ENCODE measurements around the gene IQCH. TPM values are rescaled to one million over a fixed set of nuclear protein-coding genes. Genes with fewer than 3 reads are reported as not detected.
A peak's percentile ranks its signal among the peaks of the same experiment; 100 is the strongest.

Gene IQCH
- total and polyA plus RNA-seq, 2 experiments from 2014 or later: 2.1 to 4.1 TPM

GRCh38 chr15:67227431-67227830 lies 27.2 kb upstream of the IQCH start:
- no peak for DNase-seq
- H3K9me2 ChIP-seq (ENCODE audit: insufficient read depth): no peaks in the 10 kb centered on the region; the same call in 1 of the 2 replicates
- WGBS, 2 experiments (ENCODE audit: low coverage in 1 of 2, low lambda C conversion rate in 2 of 2, missing lambda C conversion rate in 2 of 2): 93 to 100% methylated on average over 1 of the region's 1 CpG
- peaks cover 19% of the 10 kb centered on the region; the same call in 1 of the 2 replicates for H3K79me2 ChIP-seq (ENCODE audit: insufficient read depth)
- no peak overlapping the region for H2AFZ ChIP-seq
- in situ Hi-C loops (cut with MboI): no loop called here
- no peaks in the 10 kb centered on the region for H3K27me3 ChIP-seq (replicated peaks; ENCODE audit: insufficient read depth)
- peaks cover 14% of the 10 kb centered on the region for H3K36me3 ChIP-seq (ENCODE audit: low read depth)
- H3K4me3 ChIP-seq: no peak overlapping the region
- no peaks in the 10 kb centered on the region for H4K20me1 ChIP-seq (ENCODE audit: insufficient read depth)
- no peak for TF ChIP-seq EZH2phosphoT487 (IDR thresholded peaks at IDR 0.05; ENCODE audit: insufficient read depth, low read depth)
- TF ChIP-seq EZH2 (IDR thresholded peaks at IDR 0.05; ENCODE audit: insufficient read depth, poor library complexity, severe bottlenecking): no peak
- no peaks in the 10 kb centered on the region for H3K9me3 ChIP-seq (ENCODE audit: low read depth)
- H3K4me2 ChIP-seq (ENCODE audit: unreplicated experiment): no peak overlapping the region
- H3K27ac ChIP-seq: no peak overlapping the region
- peaks cover 18% of the 10 kb centered on the region for H3F3A ChIP-seq (ENCODE audit: insufficient read depth)
- peaks cover 20% of the 10 kb centered on the region for H3K4me1 ChIP-seq (ENCODE audit: insufficient read depth)
- H3K9ac ChIP-seq: no peak overlapping the region

GRCh38 chr15:67227846-67228245 lies 26.7 kb upstream of the IQCH start:
- Histone ChIP-seq H3K9ac (no peak overlapping the region), H3F3A (ENCODE audit: insufficient read depth) (peaks cover 18% of the 10 kb centered on the region), H3K36me3 (ENCODE audit: low read depth) (peaks cover 14% of the 10 kb centered on the region), H4K20me1 (ENCODE audit: insufficient read depth) (no peaks in the 10 kb centered on the region), H3K27me3 (replicated peaks; ENCODE audit: insufficient read depth) (no peaks in the 10 kb centered on the region), H3K4me2 (ENCODE audit: unreplicated experiment) (no peak overlapping the region), H3K9me2 (ENCODE audit: insufficient read depth) (no peaks in the 10 kb centered on the region; the same call in 1 of the 2 replicates), H3K79me2 (ENCODE audit: insufficient read depth) (0 out of 2 replicates have a peak, but pooled peaks cover 17% of the 10 kb centered on the region), H3K4me3 (no peak overlapping the region), H3K4me1 (ENCODE audit: insufficient read depth) (peaks cover 20% of the 10 kb centered on the region), H3K9me3 (ENCODE audit: low read depth) (no peaks in the 10 kb centered on the region), H3K27ac (no peak overlapping the region), H2AFZ (no peak overlapping the region)
- DNase-seq: no peak
- WGBS, 2 experiments (ENCODE audit: low coverage in 1 of 2, low lambda C conversion rate in 2 of 2, missing lambda C conversion rate in 2 of 2): 92 to 100% methylated on average over 1 of the region's 1 CpG
- in situ Hi-C loops (cut with MboI): no loop called here
- TF ChIP-seq EZH2 (IDR thresholded peaks at IDR 0.05; ENCODE audit: insufficient read depth, poor library complexity, severe bottlenecking) (no peak), EZH2phosphoT487 (IDR thresholded peaks at IDR 0.05; ENCODE audit: insufficient read depth, low read depth) (no peak)

- in situ Hi-C loops (cut with MboI): no loop called here
- peaks cover 20% of the 10 kb centered on the region for H3K4me1 ChIP-seq (ENCODE audit: insufficient read depth)
Observed at GRCh38 chr15:67228286-67228685, 26.3 kb upstream of the IQCH start.

GRCh38 chr15:67230504-67230903 lies 24.1 kb upstream of the IQCH start:
- Histone ChIP-seq H3K27ac (no peak overlapping the region), H3K27me3 (replicated peaks; ENCODE audit: insufficient read depth) (no peaks in the 10 kb centered on the region), H3K9ac (no peak overlapping the region), H3K4me1 (ENCODE audit: insufficient read depth) (peaks cover 11% of the 10 kb centered on the region), H3F3A (ENCODE audit: insufficient read depth) (peaks cover 12% of the 10 kb centered on the region), H2AFZ (no peak overlapping the region), H3K36me3 (ENCODE audit: low read depth) (peaks cover 24% of the 10 kb centered on the region), H3K4me3 (no peak overlapping the region), H4K20me1 (ENCODE audit: insufficient read depth) (no peaks in the 10 kb centered on the region), H3K9me3 (ENCODE audit: low read depth) (no peaks in the 10 kb centered on the region), H3K4me2 (ENCODE audit: unreplicated experiment) (no peak overlapping the region), H3K9me2 (ENCODE audit: insufficient read depth) (no peaks in the 10 kb centered on the region), H3K79me2 (ENCODE audit: insufficient read depth) (0 out of 2 replicates have a peak, but pooled peaks cover 21% of the 10 kb centered on the region)
- WGBS, 2 experiments (ENCODE audit: low coverage in 1 of 2, low lambda C conversion rate in 2 of 2, missing lambda C conversion rate in 2 of 2): 100% methylated on average over 2 of the region's 2 CpGs
- in situ Hi-C loops (cut with MboI): no loop called here
- TF ChIP-seq EZH2phosphoT487 (IDR thresholded peaks at IDR 0.05; ENCODE audit: insufficient read depth, low read depth): no peak
- TF ChIP-seq EZH2 (IDR thresholded peaks at IDR 0.05; ENCODE audit: insufficient read depth, poor library complexity, severe bottlenecking): no peak
- peak; percentile 12 for DNase-seq

More at GRCh38 chr15:67228286-67228685, 26.3 kb upstream of the IQCH start:
- DNase-seq: no peak
- Histone ChIP-seq H3K9ac (no peak overlapping the region), H3K4me3 (no peak overlapping the region), H3K27me3 (replicated peaks; ENCODE audit: insufficient read depth) (no peaks in the 10 kb centered on the region), H3K4me2 (ENCODE audit: unreplicated experiment) (no peak overlapping the region), H3K27ac (no peak overlapping the region), H3K79me2 (ENCODE audit: insufficient read depth) (0 out of 2 replicates have a peak, but pooled peaks cover 17% of the 10 kb centered on the region), H2AFZ (no peak overlapping the region), H3K9me3 (ENCODE audit: low read depth) (no peaks in the 10 kb centered on the region), H3K9me2 (ENCODE audit: insufficient read depth) (no peaks in the 10 kb centered on the region), H3K36me3 (ENCODE audit: low read depth) (peaks cover 14% of the 10 kb centered on the region), H4K20me1 (ENCODE audit: insufficient read depth) (no peaks in the 10 kb centered on the region), H3F3A (ENCODE audit: insufficient read depth) (peaks cover 18% of the 10 kb centered on the region)
- TF ChIP-seq EZH2 (IDR thresholded peaks at IDR 0.05; ENCODE audit: insufficient read depth, poor library complexity, severe bottlenecking) (no peak), EZH2phosphoT487 (IDR thresholded peaks at IDR 0.05; ENCODE audit: insufficient read depth, low read depth) (no peak)
- WGBS, 2 experiments (ENCODE audit: low coverage in 1 of 2, low lambda C conversion rate in 2 of 2, missing lambda C conversion rate in 2 of 2): 95 to 100% methylated on average over 1 of the region's 1 CpG
